ENCODE data around the gene MAP4K5.

Gene MAP4K5

GRCh38 chr14:50452296-50452695, 80.1 kb downstream of the MAP4K5 start:
- no peak for TF ChIP-seq CTCF (IDR thresholded peaks at IDR 0.05; ENCODE audit: borderline replicate concordance, insufficient read depth, low read depth, low read length)
- no peak overlapping the region for H3K4me3 ChIP-seq (ENCODE audit: low read depth, low read length)

- no peak for TF ChIP-seq CTCF (IDR thresholded peaks at IDR 0.05; ENCODE audit: borderline replicate concordance, insufficient read depth, low read depth, low read length)
- no peak overlapping the region for H3K4me3 ChIP-seq (ENCODE audit: low read depth, low read length)
These were observed 80.5 kb downstream of the MAP4K5 start for GRCh38 chr14:50451854-50452253.

GRCh38 chr14:50447461-50447860, 84.9 kb downstream of the MAP4K5 start:
- no peak overlapping the region for H3K4me3 ChIP-seq (ENCODE audit: low read depth, low read length)
- TF ChIP-seq CTCF (IDR thresholded peaks at IDR 0.05; ENCODE audit: borderline replicate concordance, insufficient read depth, low read depth, low read length): no peak

GRCh38 chr14:50434528-50434927, 97.8 kb downstream of the MAP4K5 start:
- TF ChIP-seq CTCF (IDR thresholded peaks at IDR 0.05; ENCODE audit: borderline replicate concordance, insufficient read depth, low read depth, low read length): no peak
- H3K4me3 ChIP-seq (ENCODE audit: low read depth, low read length): no peak overlapping the region

- no peak for TF ChIP-seq CTCF (IDR thresholded peaks at IDR 0.05; ENCODE audit: borderline replicate concordance, insufficient read depth, low read depth, low read length)
- no peak overlapping the region for H3K4me3 ChIP-seq (ENCODE audit: low read depth, low read length)
These were observed 100.2 kb downstream of the MAP4K5 start for GRCh38 chr14:50432131-50432530.

- H3K4me3 ChIP-seq (ENCODE audit: low read depth, low read length): no peak overlapping the region
- no peak for TF ChIP-seq CTCF (IDR thresholded peaks at IDR 0.05; ENCODE audit: borderline replicate concordance, insufficient read depth, low read depth, low read length)
These were observed 106.6 kb downstream of the MAP4K5 start for GRCh38 chr14:50425816-50426215.

- TF ChIP-seq CTCF (IDR thresholded peaks at IDR 0.05; ENCODE audit: borderline replicate concordance, insufficient read depth, low read depth, low read length): no peak
- H3K4me3 ChIP-seq (ENCODE audit: low read depth, low read length): no peak overlapping the region
These were observed 107.3 kb downstream of the MAP4K5 start for GRCh38 chr14:50425105-50425504.

Data from GM12875 (cell line).